ENCODE results near the gene SPEG. TPM values are rescaled to one million over a fixed set of nuclear protein-coding genes. Genes with fewer than 3 reads are reported as not detected.

Gene SPEG
- total and polyA plus RNA-seq, 7 donors: 6.0 to 321 (median 123) TPM

- TF ChIP-seq EP300 (IDR thresholded peaks at IDR 0.05): no peak
- no peak for TF ChIP-seq CTCF (IDR thresholded peaks at IDR 0.05)
- TF ChIP-seq POLR2A (IDR thresholded peaks at IDR 0.05): no peak
- TF ChIP-seq POLR2AphosphoS5 (IDR thresholded peaks at IDR 0.05): no peak
- Histone ChIP-seq H3K36me3 (peaks cover 0 to 12% (median 2%) of the 10 kb centered on the region in 4 donors), H3K9me3 (no peaks in the 10 kb centered on the region), H3K4me3 (no peak overlapping the region), H3K4me1 (peaks cover 0 to 31% (median 25%) of the 10 kb centered on the region in 4 donors), H3K27ac (no peak overlapping the region), H3K27me3 (no peaks in the 10 kb centered on the region)
- intact Hi-C loops (cut with DNase I): loop anchor here (2.0 to 10.0 kb wide), 2 partner anchors 53 to 251 kb away; no protein-coding TSS in a partner anchor
- WGBS, 2 donors: 77 to 90% methylated on average over 3 of the region's 3 CpGs
- no peak for DNase-seq
These were observed 110.8 kb downstream of the SPEG start for GRCh38 chr2:219545295-219545942.

DNA sequence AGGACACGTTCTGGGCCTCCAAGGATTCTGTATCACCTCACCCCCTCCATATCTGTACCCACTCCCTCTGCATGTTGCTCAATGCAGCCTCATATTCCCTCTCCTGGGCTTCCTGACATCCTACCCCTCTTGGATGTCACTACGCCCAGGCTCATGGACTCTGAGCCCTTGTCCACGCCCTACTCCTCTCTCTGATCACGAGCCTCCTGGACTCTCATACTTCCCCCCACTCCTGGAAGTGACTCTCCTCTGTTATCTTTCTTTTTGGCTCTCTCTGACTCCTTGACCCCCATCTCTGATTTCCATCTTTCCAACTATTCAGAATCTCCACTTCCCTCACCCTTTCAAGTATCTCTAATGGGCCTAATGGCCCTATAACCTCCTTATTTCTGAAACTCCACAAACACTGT, 111.3 kb downstream of the SPEG start:
- intact Hi-C loops (cut with DNase I): loop anchor here (2.0 to 10.0 kb wide), 2 partner anchors 53 to 251 kb away; no protein-coding TSS in a partner anchor

DNA sequence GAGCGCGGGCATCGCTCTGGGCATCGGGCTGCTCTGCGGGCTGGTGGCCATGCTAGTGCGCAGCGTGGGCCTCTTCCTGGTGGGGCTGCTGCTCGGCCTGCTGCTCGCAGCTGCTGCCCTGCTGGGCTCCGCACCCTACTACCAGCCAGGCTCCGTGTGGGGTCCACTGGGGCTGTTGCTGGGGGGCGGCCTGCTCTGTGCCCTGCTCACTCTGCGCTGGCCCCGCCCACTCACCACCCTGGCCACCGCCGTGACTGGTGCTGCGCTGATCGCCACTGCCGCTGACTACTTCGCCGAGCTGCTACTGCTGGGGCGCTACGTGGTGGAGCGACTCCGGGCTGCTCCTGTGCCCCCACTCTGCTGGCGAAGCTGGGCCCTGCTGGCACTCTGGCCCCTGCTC, 113.0 kb downstream of the SPEG start:
- peaks cover 0 to 8% (median 0%) of the 10 kb centered on the region in 3 donors for H3K27me3 ChIP-seq
- H3K36me3 ChIP-seq: no peaks in the 10 kb centered on the region
- 95 to 96% methylated on average over 26 of the region's 26 CpGs for WGBS, 2 donors
- intact Hi-C loops (cut with DNase I): loop anchor here (10.0 kb wide), 1 partner anchor 253 kb away; no protein-coding TSS in a partner anchor
- peaks cover 0 to 33% (median 25%) of the 10 kb centered on the region in 4 donors for H3K4me1 ChIP-seq
- H3K9me3 ChIP-seq: no peaks in the 10 kb centered on the region
- H3K4me3 ChIP-seq: no peak overlapping the region
- TF ChIP-seq POLR2A (IDR thresholded peaks at IDR 0.05) (no peak), EP300 (IDR thresholded peaks at IDR 0.05) (no peak), CTCF (IDR thresholded peaks at IDR 0.05) (no peak), POLR2AphosphoS5 (IDR thresholded peaks at IDR 0.05) (no peak)
- no peak overlapping the region for H3K27ac ChIP-seq
- DNase-seq: no peak

More for the DNA sequence above, 111.3 kb downstream of the SPEG start:
- Histone ChIP-seq H3K4me1 (peaks cover 0 to 31% (median 25%) of the 10 kb centered on the region in 4 donors), H3K4me3 (no peak overlapping the region), H3K27me3 (no peaks in the 10 kb centered on the region), H3K9me3 (no peaks in the 10 kb centered on the region), H3K27ac (no peak overlapping the region), H3K36me3 (peaks cover 0 to 6% (median under 1%) of the 10 kb centered on the region in 4 donors)
- TF ChIP-seq EP300 (IDR thresholded peaks at IDR 0.05): no peak
- TF ChIP-seq POLR2AphosphoS5 (IDR thresholded peaks at IDR 0.05): no peak
- no peak for TF ChIP-seq CTCF (IDR thresholded peaks at IDR 0.05)
- TF ChIP-seq POLR2A (IDR thresholded peaks at IDR 0.05): no peak
- 14 to 59% methylated on average over 4 of the region's 4 CpGs for WGBS, 2 donors
- no peak for DNase-seq

Other genes with a start within 250 kb of the SPEG start
- gene ZFAND2B, start 228.1 kb upstream of the SPEG start, total RNA-seq: 10 to 100 TPM; 26.9 to 55.8 (median 45.6) TPM
- gene ZFAND2B, start 228.1 kb upstream of the SPEG start, polyA plus RNA-seq: 100 to 1,000 TPM in 1 of 3 donors, 10 to 100 TPM in 2; 52.4 to 103 (median 95.5) TPM
- gene ABCB6, start 215.9 kb upstream of the SPEG start, total RNA-seq: 10 to 100 TPM; 11.8 to 23.0 (median 16.1) TPM
- 10 to 100 TPM in 1 of 3 donors, 1 to 10 TPM in 1, not detected in 1; 4.8 to 39.3 TPM for gene ABCB6, start 215.9 kb upstream of the SPEG start, polyA plus RNA-seq
- gene ATG9A, start 205.2 kb upstream of the SPEG start, total RNA-seq: 10 to 100 TPM; 28.8 to 32.0 (median 29.8) TPM
- 10 to 100 TPM in 2 of 3 donors, 1 to 10 TPM in 1; 7.6 to 40.6 (median 10.2) TPM for gene ATG9A, start 205.2 kb upstream of the SPEG start, polyA plus RNA-seq
- gene ANKZF1, start 205.0 kb upstream of the SPEG start, total RNA-seq: 10 to 100 TPM; 28.1 to 52.6 (median 41.1) TPM
- gene ANKZF1, start 205.0 kb upstream of the SPEG start, polyA plus RNA-seq: 10 to 100 TPM in 1 of 3 donors, 1 to 10 TPM in 2; 9.0 to 36.9 (median 9.7) TPM
- 10 to 100 TPM in 1 of 4 donors, 1 to 10 TPM in 3; 6.9 to 26.0 (median 8.2) TPM for gene GLB1L, start 189.4 kb upstream of the SPEG start, total RNA-seq
- gene GLB1L, start 189.4 kb upstream of the SPEG start, polyA plus RNA-seq: 1 to 10 TPM; 2.1 to 4.3 (median 3.6) TPM
- gene STK16, start 189.4 kb upstream of the SPEG start, total RNA-seq: 10 to 100 TPM; 12.2 to 19.9 (median 18.2) TPM
- gene STK16, start 189.4 kb upstream of the SPEG start, polyA plus RNA-seq: 10 to 100 TPM; 45.3 to 61.7 (median 57.1) TPM
- gene TUBA4B, start 181.6 kb upstream of the SPEG start, total RNA-seq: not detected
- gene TUBA4B, start 181.6 kb upstream of the SPEG start, polyA plus RNA-seq: not detected
- 100 to 1,000 TPM in 1 of 4 donors, 10 to 100 TPM in 3; 47.1 to 109 (median 55.0) TPM for gene TUBA4A, start 180.9 kb upstream of the SPEG start, total RNA-seq
- 10 to 100 TPM; 74.4 to 95.4 (median 76.9) TPM for gene TUBA4A, start 180.9 kb upstream of the SPEG start, polyA plus RNA-seq
- 10 to 100 TPM; 27.4 to 42.1 (median 40.0) TPM for gene DNAJB2, start 155.5 kb upstream of the SPEG start, total RNA-seq
- gene DNAJB2, start 155.5 kb upstream of the SPEG start, polyA plus RNA-seq: 10 to 100 TPM; 56.4 to 73.9 (median 67.3) TPM
- 1 to 10 TPM; 1.2 to 8.8 (median 7.9) TPM for gene PTPRN, start 125.4 kb upstream of the SPEG start, total RNA-seq
- gene PTPRN, start 125.4 kb upstream of the SPEG start, polyA plus RNA-seq: 1 to 10 TPM in 1 of 3 donors, not detected in 2; 3.6 TPM
- not detected for gene RESP18, start 102.1 kb upstream of the SPEG start, total RNA-seq
- gene RESP18, start 102.1 kb upstream of the SPEG start, polyA plus RNA-seq: not detected
- 10 to 100 TPM; 43.2 to 62.8 (median 53.1) TPM for gene DNPEP, start 46.9 kb upstream of the SPEG start, total RNA-seq
- 100 to 1,000 TPM; 108 to 137 (median 132) TPM for gene DNPEP, start 46.9 kb upstream of the SPEG start, polyA plus RNA-seq
- gene DES, start 16.5 kb upstream of the SPEG start, total RNA-seq: over 10,000 TPM in 3 of 4 donors, 1,000 to 10,000 TPM in 1; 7,366 to 30,562 (median 13,340) TPM
- gene DES, start 16.5 kb upstream of the SPEG start, polyA plus RNA-seq: 100 to 1,000 TPM in 2 of 3 donors, 10 to 100 TPM in 1; 35.1 to 264 (median 162) TPM
- 10 to 100 TPM; 13.9 to 24.7 (median 21.3) TPM for gene GMPPA, start 64.0 kb downstream of the SPEG start, total RNA-seq
- 10 to 100 TPM; 42.6 to 52.8 (median 44.2) TPM for gene GMPPA, start 64.0 kb downstream of the SPEG start, polyA plus RNA-seq
- under 1 TPM in 1 of 4 donors, not detected in 3; under 0.01 TPM for gene ASIC4, start 79.6 kb downstream of the SPEG start, total RNA-seq
- under 1 TPM in 1 of 3 donors, not detected in 2; 0.07 TPM for gene ASIC4, start 79.6 kb downstream of the SPEG start, polyA plus RNA-seq
- 10 to 100 TPM; 12.5 to 39.1 (median 23.5) TPM for gene CHPF, start 109.0 kb downstream of the SPEG start, total RNA-seq
- gene CHPF, start 109.0 kb downstream of the SPEG start, polyA plus RNA-seq: 10 to 100 TPM in 1 of 3 donors, 1 to 10 TPM in 2; 5.5 to 37.3 (median 6.6) TPM
- gene TMEM198, start 109.2 kb downstream of the SPEG start, total RNA-seq: 1 to 10 TPM in 3 of 4 donors, under 1 TPM in 1; 0.71 to 3.0 (median 1.6) TPM
- 1 to 10 TPM in 2 of 3 donors, not detected in 1; 1.2 to 3.9 TPM for gene TMEM198, start 109.2 kb downstream of the SPEG start, polyA plus RNA-seq
- 10 to 100 TPM; 34.6 to 83.6 (median 53.3) TPM for gene OBSL1, start 136.7 kb downstream of the SPEG start, total RNA-seq
- gene OBSL1, start 136.7 kb downstream of the SPEG start, polyA plus RNA-seq: 10 to 100 TPM in 1 of 3 donors, 1 to 10 TPM in 2; 2.8 to 15.6 (median 7.8) TPM
- gene INHA, start 137.5 kb downstream of the SPEG start, total RNA-seq: under 1 TPM in 2 of 4 donors, not detected in 2; 0.33 to 0.36 TPM
- gene INHA, start 137.5 kb downstream of the SPEG start, polyA plus RNA-seq: under 1 TPM in 2 of 3 donors, not detected in 1; 0.31 to 0.46 TPM
- gene STK11IP, start 163.0 kb downstream of the SPEG start, total RNA-seq: 10 to 100 TPM in 2 of 4 donors, 1 to 10 TPM in 2; 8.4 to 13.0 (median 10.1) TPM
- 10 to 100 TPM in 2 of 3 donors, 1 to 10 TPM in 1; 6.9 to 36.7 (median 10.8) TPM for gene STK11IP, start 163.0 kb downstream of the SPEG start, polyA plus RNA-seq
- gene SLC4A3, start 192.8 kb downstream of the SPEG start, total RNA-seq: 1 to 10 TPM in 3 of 4 donors, under 1 TPM in 1; 0.99 to 5.0 (median 1.1) TPM
- 1 to 10 TPM in 1 of 3 donors, under 1 TPM in 2; under 0.01 to 1.0 (median 0.46) TPM for gene SLC4A3, start 192.8 kb downstream of the SPEG start, polyA plus RNA-seq

Measured in sigmoid colon (tissue), 7 donors.